MV-4-11 (cell line): ENCODE measurements around the gene DYRK1A.
"Not testable (repeated sequence)": the region's sequence is repeated elsewhere in the genome, so short reads cannot be mapped to it uniquely, and the experiment has no call there.

ENCODE experiments used
- DNase-seq: peaks from one replicate; lab custom pipeline; 2025; lab: John Stamatoyannopoulos, UW

DYRK1A gene

DNA sequence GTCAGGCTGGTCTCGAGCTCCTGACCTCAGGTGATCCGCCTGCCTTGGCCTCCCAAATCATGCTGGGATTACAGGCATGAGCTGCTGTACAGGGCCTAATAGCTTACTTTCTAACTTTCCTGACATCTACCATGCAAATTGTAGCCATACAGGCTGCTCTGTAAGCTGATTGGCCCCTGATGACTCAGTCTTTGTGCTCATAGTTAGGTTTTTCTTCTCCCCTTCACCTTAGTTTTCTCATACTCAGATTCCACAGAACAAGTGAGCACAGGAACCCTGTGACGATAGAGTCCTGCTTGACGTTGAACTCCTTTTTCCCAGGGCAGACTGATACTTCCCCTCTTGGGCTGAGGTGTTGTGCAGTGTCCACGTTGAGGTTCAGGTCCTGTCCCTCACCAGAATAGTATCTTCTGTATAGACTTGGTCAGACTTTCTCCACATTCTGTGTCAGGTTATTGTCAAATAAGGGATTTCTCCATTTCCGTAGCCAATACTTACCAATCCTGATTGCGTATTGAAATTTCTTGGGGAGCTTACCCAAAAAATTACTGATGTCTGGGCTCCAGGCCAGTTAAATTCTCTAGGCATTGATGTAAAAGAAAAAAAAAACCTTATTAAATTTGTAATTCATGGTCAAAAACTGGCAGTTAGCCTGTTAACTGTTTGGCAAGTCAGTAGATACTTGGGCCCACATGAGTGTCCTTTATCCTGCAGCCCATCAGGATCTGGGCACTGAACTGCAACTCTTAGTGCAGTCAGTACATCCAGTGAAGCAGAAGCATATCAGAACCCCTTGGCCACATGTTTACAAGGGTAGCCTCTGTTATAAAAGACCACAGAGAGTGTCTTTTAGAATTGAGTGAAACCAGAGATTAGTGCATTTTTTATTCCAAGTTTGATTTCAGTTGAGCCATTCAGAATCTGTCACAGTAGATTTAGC is 118.2 kb downstream of the DYRK1A start:
- DNase-seq = no peak

DNA sequence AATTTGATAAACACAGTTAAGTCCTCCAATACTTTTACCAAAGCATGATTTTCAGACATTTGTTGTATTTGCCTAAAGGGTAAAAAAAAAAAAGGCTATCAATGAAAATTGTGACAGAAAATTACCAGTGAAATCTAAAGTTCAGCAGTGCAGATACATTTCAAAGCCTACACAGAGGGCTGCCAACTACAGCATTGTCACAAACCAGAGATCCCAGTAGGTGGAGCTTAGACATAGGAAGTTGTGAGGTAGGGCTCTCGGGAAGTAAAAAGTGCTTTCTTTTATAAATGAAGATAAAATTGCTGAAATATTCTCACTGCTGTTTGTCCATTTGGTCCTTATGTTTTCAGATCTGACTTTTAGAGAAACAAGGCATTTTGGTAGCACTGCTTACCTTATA is 123.0 kb downstream of the DYRK1A start:
- DNase-seq = no peak

DNA sequence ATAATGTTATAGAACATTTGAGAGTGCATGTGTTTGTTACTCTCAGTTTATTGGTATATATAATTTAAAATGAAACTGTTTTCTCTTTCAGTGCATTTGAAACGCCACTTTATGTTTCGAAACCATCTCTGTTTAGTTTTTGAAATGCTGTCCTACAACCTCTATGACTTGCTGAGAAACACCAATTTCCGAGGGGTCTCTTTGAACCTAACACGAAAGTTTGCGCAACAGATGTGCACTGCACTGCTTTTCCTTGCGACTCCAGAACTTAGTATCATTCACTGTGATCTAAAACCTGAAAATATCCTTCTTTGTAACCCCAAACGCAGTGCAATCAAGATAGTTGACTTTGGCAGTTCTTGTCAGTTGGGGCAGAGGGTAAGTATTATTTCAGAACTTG is 123.5 kb downstream of the DYRK1A start:
- no peak for DNase-seq

DNA sequence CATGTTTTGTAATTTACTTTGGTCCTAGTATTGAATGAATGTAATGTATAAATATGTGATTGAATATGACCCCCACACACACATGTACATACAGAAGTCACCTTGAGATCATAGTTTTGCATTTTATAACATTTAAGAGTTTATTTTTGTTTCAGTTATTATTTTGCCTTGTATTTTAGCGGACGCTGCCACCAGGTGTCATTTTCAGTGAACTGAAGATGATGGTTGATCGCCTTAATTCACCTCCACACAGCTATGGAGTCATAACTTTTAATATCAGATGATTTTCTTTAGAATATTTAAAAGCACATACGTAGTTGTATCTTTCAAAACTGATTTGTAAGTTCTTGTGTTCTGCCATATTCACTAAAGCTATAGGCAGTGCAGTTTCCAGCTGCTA is 130.4 kb downstream of the DYRK1A start:
- no peak for DNase-seq

DNA sequence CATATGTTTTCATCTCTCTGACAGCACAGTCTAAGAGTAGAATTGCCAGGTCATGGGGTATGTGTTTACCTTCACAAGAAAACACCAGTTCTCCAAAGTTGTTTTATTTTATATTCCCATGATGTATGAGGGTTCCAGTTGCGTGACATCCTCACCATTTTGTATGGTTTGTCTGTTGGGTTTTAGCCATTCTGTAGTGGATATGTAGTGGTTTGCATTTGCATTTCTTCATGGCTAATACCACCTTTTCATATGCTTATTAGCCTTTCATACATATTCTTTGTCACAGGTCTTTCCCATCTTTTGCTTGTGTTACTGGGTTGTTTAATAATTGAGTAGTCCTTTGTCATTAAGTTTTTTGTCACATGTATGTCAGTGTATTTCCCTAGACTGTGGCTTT is 132.1 kb downstream of the DYRK1A start:
- no peak for DNase-seq

DNA sequence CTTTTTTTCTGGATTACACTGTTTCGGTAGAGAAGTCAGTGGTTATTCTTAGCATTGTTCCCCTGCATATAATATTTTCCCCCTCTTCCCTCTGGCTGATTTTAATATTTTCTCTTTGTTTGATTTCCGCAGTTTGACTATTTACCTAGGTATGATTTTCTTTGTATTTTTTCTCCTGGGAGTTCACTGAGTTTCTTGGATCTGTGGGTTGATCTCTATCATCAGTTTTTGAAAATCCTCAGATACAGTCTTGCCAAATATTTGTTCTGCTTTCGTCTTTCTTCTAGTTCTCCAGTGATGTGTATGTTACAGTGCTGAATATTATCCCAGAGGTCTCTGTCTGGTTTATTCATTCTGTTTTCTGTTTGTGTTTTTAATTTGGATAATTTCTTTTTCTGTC is 136.4 kb downstream of the DYRK1A start:
- DNase-seq = no peak

DNA sequence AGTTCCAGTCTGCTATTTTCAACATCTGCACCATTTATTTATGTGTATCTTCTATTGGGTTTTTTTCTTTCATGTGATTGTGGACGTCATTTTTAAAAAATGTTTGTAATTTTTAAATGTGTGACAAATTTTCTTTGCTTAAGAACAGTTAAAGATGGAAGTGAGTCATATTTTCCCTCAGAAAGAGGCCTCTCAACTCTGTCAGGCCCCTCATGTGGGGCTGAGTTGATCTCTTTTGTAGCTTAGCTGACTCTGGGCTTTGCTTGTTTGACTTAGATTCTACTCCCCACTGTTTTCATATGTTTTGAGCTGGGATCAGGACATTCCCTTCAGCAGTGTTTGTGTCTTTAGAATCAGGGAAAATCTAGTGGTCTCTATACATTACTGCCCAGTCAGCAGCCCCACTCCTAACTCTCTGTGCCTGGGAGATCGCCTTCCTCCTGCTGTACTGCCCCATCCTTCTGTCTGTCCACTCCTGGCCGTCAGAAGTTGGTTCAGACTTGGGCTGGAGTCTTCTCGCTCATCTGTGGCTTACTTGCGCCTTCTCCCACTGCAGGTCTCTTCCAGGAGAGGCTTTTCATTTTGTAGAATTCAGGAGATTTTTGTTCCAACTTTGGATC is 137.4 kb downstream of the DYRK1A start:
- DNase-seq = peak; percentile 18

DNA sequence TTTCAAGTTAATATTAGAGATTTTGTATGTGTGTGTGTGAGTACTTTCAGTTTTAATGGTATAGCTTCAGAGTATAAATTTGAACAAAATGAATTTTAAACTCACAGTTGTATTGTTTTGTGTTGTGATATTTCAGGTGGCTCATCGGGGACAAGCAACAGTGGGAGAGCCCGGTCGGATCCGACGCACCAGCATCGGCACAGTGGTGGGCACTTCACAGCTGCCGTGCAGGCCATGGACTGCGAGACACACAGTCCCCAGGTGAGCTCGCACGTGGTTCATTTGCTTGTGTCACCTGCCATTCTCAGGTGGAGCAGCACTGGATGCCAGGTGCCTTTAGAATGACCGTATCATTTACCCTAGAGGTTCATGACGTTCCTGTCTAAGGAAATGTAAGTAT is 139.4 kb downstream of the DYRK1A start:
- no peak for DNase-seq

DNA sequence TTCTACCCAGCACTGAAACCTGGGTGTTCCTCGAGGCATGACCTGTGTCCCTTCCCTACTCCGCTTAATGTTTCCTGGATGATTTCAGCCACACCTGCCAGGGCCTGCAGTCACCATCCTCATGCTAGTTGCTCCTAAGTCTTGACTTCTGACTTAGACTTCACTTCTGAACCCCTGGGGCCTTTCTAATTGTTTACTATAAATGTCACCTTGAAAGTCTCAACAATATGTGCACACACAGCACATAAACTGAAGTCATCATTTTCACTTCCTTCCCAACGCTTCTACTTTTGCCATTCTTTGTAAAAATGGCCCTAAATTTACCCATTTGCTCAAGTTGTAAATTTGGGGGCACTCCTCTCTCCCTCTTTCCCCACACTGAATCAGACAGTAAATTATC is 141.1 kb downstream of the DYRK1A start:
- peak; percentile 13 for DNase-seq

DNA sequence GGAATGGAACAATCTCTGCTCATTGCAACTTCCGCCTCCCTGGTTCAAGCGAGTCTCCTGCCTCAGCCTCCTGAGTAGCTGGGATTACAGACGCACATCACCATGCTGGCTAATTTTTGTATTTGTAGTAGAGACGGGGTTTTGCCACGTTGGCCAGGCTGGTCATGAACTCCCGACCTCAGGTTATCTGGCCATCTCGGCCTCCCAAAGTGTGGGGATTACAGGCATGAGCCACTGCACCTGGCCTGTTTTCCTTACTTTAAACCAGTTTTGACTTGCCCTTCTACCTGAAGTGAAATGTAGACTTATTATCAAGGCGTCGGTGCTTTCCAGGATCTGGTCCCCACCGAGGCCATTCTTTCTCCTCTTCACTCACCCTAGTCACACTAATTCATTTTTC is 141.8 kb downstream of the DYRK1A start:
- DNase-seq = no peak

DNA sequence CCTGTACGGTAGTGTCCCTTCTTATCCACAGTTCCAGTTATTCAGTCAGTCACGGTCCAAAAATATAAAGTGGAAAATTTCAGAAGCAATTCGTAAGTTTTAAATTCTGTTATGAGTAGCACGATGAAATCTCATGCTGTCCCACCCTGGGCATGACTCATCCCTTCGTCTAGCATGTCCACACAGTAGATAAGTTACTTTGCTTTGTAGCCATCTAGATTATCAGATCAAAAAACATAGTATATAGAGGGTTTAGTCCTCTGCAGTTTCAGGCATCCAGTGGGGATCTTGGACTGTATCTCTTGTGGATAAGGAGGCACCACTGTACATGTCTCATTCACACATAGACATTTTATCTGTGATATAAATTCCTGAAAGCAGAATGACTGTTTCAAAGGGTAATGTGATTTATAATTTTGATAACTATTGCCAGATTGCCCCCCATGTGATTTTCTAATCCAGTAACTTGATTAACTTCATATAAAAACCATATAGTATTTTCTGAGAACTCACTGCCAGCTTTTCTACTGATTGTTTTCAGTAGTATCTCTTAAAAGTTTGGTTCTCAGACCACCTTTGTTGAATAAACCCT is 143.3 kb downstream of the DYRK1A start:
- DNase-seq = no peak

DNA sequence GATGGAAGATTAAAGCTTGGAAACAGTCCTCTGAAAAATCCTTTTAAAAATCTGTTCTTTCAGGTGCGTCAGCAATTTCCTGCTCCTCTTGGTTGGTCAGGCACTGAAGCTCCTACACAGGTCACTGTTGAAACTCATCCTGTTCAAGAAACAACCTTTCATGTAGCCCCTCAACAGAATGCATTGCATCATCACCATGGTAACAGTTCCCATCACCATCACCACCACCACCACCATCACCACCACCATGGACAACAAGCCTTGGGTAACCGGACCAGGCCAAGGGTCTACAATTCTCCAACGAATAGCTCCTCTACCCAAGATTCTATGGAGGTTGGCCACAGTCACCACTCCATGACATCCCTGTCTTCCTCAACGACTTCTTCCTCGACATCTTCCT is 145.3 kb downstream of the DYRK1A start:
- DNase-seq = no peak

DNA sequence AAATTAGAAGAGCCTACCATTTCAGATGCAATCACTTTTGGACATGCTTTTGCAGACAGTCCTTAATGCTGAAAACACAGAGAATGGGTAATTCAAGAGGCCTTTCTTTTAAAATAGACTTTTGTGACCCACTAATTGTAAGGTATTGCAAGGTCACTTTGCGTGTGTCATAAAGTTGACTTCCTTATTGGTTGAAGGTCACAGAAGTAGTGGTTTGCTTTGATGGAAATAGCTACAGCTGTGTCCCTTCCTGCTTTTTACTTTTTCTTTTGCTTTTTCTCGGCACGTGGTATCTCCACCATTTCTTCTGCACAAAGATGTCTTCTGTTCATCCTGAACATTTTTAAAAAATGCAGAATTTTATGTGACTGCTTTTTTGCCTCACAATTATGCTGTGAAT is 146.8 kb downstream of the DYRK1A start:
- peak; percentile 16 for DNase-seq

DNA sequence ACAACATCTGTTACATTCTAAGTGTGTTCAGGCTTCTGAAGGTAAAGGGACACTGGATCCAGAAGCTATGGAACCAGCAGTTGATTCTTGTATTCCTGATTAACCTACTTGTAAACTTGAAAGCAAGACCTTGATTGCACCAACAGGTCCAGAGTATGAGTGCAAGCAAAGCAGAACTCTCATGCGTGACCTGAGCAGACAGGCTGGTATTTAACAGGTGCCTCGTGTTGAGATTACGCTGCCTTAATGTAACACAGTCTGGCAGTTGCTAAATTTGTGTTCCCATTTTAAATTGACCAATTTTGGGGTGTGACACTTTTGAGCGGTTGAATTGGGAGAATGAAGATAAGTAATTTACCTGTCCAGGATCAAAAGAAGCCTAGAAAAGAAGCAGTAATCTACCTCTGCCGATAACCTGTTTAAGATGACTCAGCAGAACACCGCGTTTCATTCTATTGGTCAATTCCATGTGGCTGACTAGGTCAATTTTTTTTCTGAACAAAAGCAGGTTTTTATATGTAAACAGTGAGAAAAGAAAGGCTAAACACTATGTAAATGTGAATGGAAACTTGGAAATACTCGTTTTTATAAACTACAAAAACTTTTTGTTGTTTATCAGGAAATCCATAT is 147.6 kb downstream of the DYRK1A start:
- no peak for DNase-seq

DNA sequence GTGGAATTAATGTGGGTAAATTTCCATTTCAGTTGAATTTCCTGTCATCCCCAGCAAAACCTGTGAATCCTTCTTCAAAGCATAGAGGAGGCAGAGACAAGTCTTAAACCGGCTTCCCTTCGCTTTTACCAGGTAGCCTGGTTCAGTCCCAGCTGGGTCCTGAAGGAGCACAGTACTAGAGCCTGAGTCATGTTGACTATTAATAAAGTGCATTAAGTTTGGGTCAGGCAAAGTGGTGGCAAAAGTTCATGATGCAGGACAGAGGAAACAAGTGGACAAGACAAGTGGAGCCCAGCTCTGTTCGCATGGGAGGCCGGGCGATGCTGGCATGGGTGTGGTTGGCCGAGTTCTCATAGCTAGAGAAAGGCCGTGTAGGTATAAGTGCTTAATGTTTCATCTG is 150.4 kb downstream of the DYRK1A start:
- no peak for DNase-seq

DNA sequence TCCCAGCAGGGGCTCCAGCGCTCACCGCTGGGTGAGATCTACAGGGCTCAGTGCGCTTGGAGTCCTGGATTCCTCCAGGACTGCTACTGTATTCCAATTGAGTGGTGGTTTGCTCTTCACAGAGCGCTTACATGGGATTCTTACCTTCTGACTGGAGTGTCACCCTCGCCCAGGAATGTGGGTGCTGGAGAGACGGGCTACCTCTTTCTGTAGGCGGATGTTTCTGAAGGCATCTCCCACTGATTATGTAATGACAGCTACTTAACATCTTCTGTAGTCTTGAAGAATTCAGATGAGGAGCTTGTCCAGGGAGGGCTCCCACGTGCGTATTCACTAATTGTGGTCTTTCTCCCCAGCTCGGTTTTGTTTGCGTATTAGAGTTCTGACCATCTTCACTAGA is 154.2 kb downstream of the DYRK1A start:
- DNase-seq = no peak

DNA sequence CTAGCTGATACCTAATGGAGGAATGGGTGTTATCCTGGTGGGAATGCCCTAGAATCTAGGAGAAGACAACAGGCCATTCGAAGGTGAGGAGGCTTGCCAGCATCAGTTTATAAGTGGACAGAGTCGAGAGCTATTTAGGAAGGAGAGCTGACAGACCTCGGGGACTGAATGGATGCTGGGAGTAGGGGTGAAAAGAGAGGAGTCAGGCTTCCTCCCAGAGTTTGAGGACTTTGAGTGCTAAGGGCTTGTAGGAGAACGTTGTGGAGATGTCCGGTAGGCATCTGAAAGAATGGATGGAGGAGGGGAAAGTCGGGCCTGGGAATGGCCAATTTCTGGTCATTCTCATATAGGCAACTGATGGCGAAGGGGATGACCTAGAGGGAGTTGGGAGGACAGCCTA is 155.1 kb downstream of the DYRK1A start:
- no peak for DNase-seq

DNA sequence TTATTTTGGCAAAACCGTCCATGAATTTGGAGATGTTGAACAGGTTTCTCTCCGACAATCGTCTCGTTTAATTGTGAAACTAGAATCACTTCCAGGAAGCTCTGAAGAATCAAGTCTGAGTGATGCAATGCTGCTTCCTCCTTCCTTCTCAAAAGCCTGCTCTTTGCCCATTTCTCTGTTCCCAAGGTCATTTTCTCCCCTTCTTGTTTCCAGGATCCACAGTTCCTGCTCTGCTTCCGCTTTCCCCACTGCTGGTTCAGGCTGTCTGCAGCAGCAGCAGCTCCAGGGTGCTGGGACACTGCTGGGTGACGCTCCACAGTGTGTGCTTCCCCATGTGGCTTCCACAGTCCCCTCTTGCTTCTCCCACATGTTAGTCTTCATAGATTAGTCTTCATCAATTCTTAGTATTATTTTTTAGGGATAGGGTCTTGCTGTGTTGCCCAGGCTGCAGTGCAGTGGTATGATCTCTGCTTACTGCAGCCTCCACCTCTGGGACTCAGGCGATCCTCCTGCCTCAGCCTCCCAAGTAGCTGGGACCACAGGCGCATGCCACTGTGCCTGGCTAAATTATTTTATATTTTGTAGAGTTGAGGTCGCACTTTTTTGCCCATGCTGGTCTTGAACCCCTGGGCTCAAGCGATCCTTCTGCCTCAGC is 156.2 kb downstream of the DYRK1A start:
- DNase-seq = peak; percentile 31

DNA sequence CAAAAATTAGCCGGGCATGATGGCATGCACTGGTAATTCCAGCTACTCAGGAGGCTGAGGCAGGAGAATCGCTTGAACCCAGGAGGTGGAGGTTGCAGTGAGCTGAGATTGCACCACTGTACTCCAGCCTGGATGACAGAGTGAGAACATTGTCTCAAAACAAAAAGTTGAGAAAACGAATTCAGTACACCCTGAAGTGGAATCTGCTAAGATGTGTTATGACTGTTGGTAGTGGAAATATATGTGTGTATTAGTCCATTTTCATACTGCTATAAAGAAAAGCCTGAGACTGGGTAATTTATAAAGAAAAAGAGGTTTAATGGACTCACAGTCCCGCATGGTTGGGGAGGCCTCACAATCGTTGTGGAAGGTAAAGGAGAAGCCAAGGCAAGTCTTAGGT is 158.4 kb downstream of the DYRK1A start:
- not testable (repeated sequence) for DNase-seq

DNA sequence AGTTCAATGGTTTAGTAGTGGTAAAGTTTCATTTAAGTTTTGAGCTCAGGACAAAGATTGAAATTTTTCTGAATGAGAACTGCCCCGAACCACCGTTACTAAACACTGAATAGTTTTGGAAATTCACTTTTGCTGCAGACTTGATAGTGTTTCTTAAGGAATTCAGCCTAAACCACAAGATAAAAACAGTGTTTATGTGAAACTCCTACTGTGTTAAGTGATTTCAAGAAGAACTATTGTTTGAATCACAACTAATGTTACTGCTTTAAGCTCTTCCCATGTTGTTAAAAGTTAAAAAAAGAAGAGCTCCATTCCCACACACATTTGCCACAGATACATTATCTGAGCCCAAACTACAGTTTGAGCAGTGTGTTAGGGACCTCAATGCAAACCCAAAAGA is 159.2 kb downstream of the DYRK1A start:
- no peak for DNase-seq

DNA sequence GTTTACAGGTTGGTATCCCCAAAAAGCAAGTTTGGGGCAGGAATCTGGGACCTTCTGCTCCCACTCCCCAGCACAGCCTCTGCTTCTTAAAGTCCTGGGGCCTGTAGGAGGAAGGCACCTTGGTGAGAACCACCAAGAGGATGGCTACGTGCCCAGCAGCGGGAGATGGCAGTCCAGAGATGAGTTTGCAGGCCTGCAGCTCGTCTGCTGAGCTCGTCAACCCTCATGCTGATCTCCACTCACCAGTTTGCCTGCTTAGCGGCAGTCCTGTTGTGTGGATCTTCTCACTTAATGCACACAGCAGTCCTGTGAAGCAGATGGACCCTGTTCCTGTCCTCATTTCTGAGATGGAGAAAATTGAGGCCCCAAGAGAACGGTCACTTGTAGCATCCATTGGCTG is 160.5 kb downstream of the DYRK1A start:
- DNase-seq = no peak

DNA sequence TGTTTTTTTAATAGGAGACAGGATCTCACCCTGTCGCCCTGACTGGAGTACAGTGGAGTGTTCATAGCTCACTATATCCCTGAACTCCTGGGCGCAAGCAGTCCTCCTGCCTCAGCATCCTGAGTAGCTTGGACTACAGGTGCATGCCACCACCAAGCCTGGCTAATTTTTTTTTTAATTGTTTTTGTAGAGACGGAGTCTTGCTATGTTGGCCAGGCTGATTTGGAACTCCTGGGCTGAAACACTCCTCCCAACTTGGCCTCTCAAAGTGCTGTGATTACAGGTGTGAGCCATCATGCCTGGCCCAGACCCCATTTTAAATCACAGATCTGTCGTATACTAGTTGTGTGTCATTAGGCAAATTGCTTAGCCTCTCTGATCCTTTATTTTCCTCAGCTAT is 161.1 kb downstream of the DYRK1A start:
- DNase-seq = no peak
